Suprapubic skin (tissue), 4 donors: ENCODE measurements around the gene USP47.

Source experiments
- EP300 ChIP-seq: sonication (generic); formaldehyde crosslinking; IDR thresholded peaks from one replicate; pipeline ENCODE4 v1.6.1; 2017; ENCODE audit warnings: antibody characterized with exemption
- POLR2A ChIP-seq, 2 donors: fragments of 450-650 bp; IDR thresholded peaks; one replicate each; pipeline ENCODE4 v1.6.1; 2017; ENCODE audit warnings: antibody characterized with exemption in 2 of 2, mild to moderate bottlenecking in 2 of 2, moderate library complexity in 2 of 2
- POLR2AphosphoS5 ChIP-seq, 3 donors: sonication (generic); formaldehyde crosslinking; IDR thresholded peaks; one replicate each; pipeline ENCODE4 v1.6.1; 2017; ENCODE audit warnings: antibody characterized with exemption in 3 of 3
- TF ChIP-seq, protein P1 (sequence below), 2 donors: fragments of 200-600 bp in 1 of 2; fragments of 450-650 bp in 1 of 2; sonication (generic) in 1 of 2; IDR thresholded peaks; one replicate each; pipeline ENCODE4 v1.5.1; 2016 to 2019; ENCODE audit warnings: antibody characterized with exemption in 2 of 2, mild to moderate bottlenecking in 1 of 2, moderate library complexity in 1 of 2

DNA sequence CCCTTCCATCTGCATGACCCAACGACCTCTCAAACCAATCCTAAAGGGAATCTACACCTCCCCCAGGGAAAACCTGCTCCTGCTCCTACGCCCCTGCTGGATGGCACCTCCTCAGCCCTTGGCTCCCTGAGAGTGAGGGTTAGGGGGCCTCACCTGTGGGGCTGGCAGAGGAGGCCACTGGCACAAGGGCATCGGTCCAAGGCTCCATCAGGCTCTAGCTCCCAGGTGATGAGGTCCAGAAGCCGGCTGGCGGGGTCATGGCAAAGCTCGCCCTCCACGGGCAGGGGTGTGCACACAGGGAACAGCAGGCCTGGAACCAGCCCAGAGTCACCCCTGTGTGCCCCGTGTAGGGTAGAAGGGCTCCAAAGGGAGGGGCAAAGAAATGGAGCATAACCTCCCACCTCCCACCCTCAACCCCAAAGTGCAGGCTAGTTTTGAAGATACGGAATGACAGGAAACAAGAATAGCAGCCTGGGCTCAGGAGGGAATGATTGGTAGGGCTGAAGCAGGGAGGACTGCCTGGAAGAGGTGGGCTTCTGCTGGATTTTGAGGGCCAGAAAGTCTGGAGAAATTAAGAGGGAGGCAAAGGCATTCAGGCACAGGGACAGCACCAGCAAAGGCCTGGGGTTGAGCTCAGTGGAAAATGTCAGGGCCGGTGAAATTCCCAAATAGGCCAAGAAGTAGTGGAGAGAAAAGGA lies 124.0 kb downstream of the USP47 start:
- TF ChIP-seq POLR2A (IDR thresholded peaks at IDR 0.05) (no peak), POLR2AphosphoS5 (IDR thresholded peaks at IDR 0.05) (no peak), EP300 (no peak)
- TF ChIP-seq, protein P1, sequence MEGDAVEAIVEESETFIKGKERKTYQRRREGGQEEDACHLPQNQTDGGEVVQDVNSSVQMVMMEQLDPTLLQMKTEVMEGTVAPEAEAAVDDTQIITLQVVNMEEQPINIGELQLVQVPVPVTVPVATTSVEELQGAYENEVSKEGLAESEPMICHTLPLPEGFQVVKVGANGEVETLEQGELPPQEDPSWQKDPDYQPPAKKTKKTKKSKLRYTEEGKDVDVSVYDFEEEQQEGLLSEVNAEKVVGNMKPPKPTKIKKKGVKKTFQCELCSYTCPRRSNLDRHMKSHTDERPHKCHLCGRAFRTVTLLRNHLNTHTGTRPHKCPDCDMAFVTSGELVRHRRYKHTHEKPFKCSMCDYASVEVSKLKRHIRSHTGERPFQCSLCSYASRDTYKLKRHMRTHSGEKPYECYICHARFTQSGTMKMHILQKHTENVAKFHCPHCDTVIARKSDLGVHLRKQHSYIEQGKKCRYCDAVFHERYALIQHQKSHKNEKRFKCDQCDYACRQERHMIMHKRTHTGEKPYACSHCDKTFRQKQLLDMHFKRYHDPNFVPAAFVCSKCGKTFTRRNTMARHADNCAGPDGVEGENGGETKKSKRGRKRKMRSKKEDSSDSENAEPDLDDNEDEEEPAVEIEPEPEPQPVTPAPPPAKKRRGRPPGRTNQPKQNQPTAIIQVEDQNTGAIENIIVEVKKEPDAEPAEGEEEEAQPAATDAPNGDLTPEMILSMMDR (IDR thresholded peaks at IDR 0.05), result no peak
